WTC11 (cell line): ENCODE data around the gene LBX1. TPM values are rescaled to one million over a fixed set of nuclear protein-coding genes. Genes with fewer than 3 reads are reported as not detected.

Experiments used
- ATAC-seq: fragments of 200-7000 bp; cut with Tn5 transposase; 2 replicates; pipeline ENCODE4 v1.10.0; 2021; ENCODE audit warnings: mild to moderate bottlenecking, moderate library complexity
- CTCF ChIA-PET: fragments of 300-600 bp; sonication (Branson Sonifier 250); formaldehyde crosslinking; loops from one replicate; lab custom pipeline; 2021; ENCODE audit warnings: antibody characterized with exemption; lab: Charles Lee
- POLR2A ChIA-PET: fragments of 350-600 bp; sonication (Branson Sonifier 250); formaldehyde crosslinking; loops from one replicate; lab custom pipeline; 2021; ENCODE audit warnings: antibody characterized with exemption; lab: Charles Lee
- DNase-seq: peaks from one replicate; pipeline ENCODE4 v3.0.0; 2021; ENCODE audit warnings: low spot score
- H3K27ac Mint-ChIP-seq: 2 replicates; pipeline ENCODE4 v1.8.0; 2021; ENCODE audit warnings: mixed read lengths
- H3K27me3 Mint-ChIP-seq: 2 replicates; pipeline ENCODE4 v1.8.0; 2021; ENCODE audit warnings: low read depth, mild to moderate bottlenecking, moderate library complexity, mixed read lengths
- H3K36me3 Mint-ChIP-seq: 2 replicates; pipeline ENCODE4 v1.8.0; 2021; ENCODE audit warnings: mixed read lengths
- H3K4me1 Mint-ChIP-seq: 2 replicates; pipeline ENCODE4 v1.8.0; 2022; ENCODE audit warnings: mixed read lengths
- H3K4me3 Mint-ChIP-seq: 2 replicates; pipeline ENCODE4 v1.8.0; 2021; ENCODE audit warnings: mild to moderate bottlenecking, moderate library complexity, mixed read lengths
- H3K9me3 Mint-ChIP-seq: 2 replicates; pipeline ENCODE4 v1.8.0; 2021; ENCODE audit warnings: mixed read lengths
- ARID4B ChIP-seq: sonication (generic); formaldehyde crosslinking; IDR thresholded peaks from 2 replicates; pipeline ENCODE4 v1.8.0; 2023; ENCODE audit warnings: missing genetic modification reagents, mild to moderate bottlenecking, borderline replicate concordance
- E2F5 ChIP-seq: sonication (generic); formaldehyde crosslinking; IDR thresholded peaks from 2 replicates; pipeline ENCODE4 v1.8.1; 2022; ENCODE audit warnings: mild to moderate bottlenecking, moderate library complexity, missing genetic modification reagents
- EMX1 ChIP-seq: fragments of 250-450 bp; sonication (Bioruptor Pico); IDR thresholded peaks from 2 replicates; pipeline ENCODE4 v1.8.0; 2021; ENCODE audit warnings: mild to moderate bottlenecking
- ERG ChIP-seq: fragments of 250-450 bp; sonication (Bioruptor Pico); IDR thresholded peaks from 2 replicates; pipeline ENCODE4 v1.8.0; 2021; ENCODE audit warnings: mild to moderate bottlenecking
- ESRRA ChIP-seq: sonication (generic); formaldehyde crosslinking; IDR thresholded peaks from 2 replicates; pipeline ENCODE4 v1.8.1; 2022; ENCODE audit warnings: mild to moderate bottlenecking, missing genetic modification reagents, borderline replicate concordance
- FOXK1 ChIP-seq: sonication (generic); formaldehyde crosslinking; IDR thresholded peaks from 2 replicates; pipeline ENCODE4 v1.8.0; 2022; ENCODE audit warnings: mild to moderate bottlenecking, moderate library complexity, missing genetic modification reagents
- GABPB1 ChIP-seq: sonication (generic); formaldehyde crosslinking; IDR thresholded peaks from 2 replicates; pipeline ENCODE4 v1.8.1; 2023; ENCODE audit warnings: mild to moderate bottlenecking, missing genetic modification reagents
- GRHL2 ChIP-seq: fragments of 250-450 bp; sonication (Bioruptor Pico); IDR thresholded peaks from 2 replicates; pipeline ENCODE4 v1.8.0; 2022; ENCODE audit warnings: mild to moderate bottlenecking, moderate library complexity; ENCODE audit not compliant: insufficient replicate concordance, severe bottlenecking
- IRF2 ChIP-seq: sonication (generic); formaldehyde crosslinking; IDR thresholded peaks from 2 replicates; pipeline ENCODE4 v1.8.0; 2022; ENCODE audit warnings: low read depth, missing genetic modification reagents, borderline replicate concordance
- KAT7 ChIP-seq: sonication (generic); formaldehyde crosslinking; IDR thresholded peaks from 2 replicates; pipeline ENCODE4 v1.8.1; 2023; ENCODE audit warnings: missing genetic modification reagents, mild to moderate bottlenecking, borderline replicate concordance
- NR1H2 ChIP-seq: sonication (generic); formaldehyde crosslinking; IDR thresholded peaks from 2 replicates; pipeline ENCODE4 v1.9.0; 2021; ENCODE audit warnings: mild to moderate bottlenecking, moderate library complexity, missing genetic modification reagents
- PREB ChIP-seq: sonication (generic); formaldehyde crosslinking; IDR thresholded peaks from 2 replicates; pipeline ENCODE4 v1.8.1; 2022; ENCODE audit warnings: mild to moderate bottlenecking, missing genetic modification reagents, moderate library complexity, borderline replicate concordance
- PRRX2 ChIP-seq: fragments of 250-450 bp; sonication (Bioruptor Pico); IDR thresholded peaks from 2 replicates; pipeline ENCODE4 v1.8.0; 2021; ENCODE audit warnings: mild to moderate bottlenecking
- TEAD1 ChIP-seq: sonication (generic); formaldehyde crosslinking; IDR thresholded peaks from 2 replicates; pipeline ENCODE4 v1.8.0; 2022; ENCODE audit warnings: mild to moderate bottlenecking, missing genetic modification reagents
- TP53 ChIP-seq: sonication (generic); formaldehyde crosslinking; IDR thresholded peaks from 2 replicates; pipeline ENCODE4 v1.8.1; 2023; ENCODE audit warnings: mild to moderate bottlenecking, missing genetic modification reagents
- ZNF232 ChIP-seq: sonication (generic); formaldehyde crosslinking; IDR thresholded peaks from 2 replicates; pipeline ENCODE4 v1.8.0; 2022; ENCODE audit warnings: mild to moderate bottlenecking, missing genetic modification reagents
- ZNF263 ChIP-seq: sonication (generic); formaldehyde crosslinking; IDR thresholded peaks from 2 replicates; pipeline ENCODE4 v1.8.1; 2022; ENCODE audit warnings: low read depth, mild to moderate bottlenecking, moderate library complexity, missing genetic modification reagents
- ZNF512 ChIP-seq: sonication (generic); formaldehyde crosslinking; IDR thresholded peaks from 2 replicates; pipeline ENCODE4 v1.8.1; 2022; ENCODE audit warnings: missing genetic modification reagents, borderline replicate concordance
- total RNA-seq: library from RNA; stranded (reverse); gene quantifications from 3 replicates; pipeline ENCODE4 v1.2.3, GENCODE V29; 2021

The LBX1 gene
- total RNA-seq, 1 experiment from 2014 or later, result not detected

GRCh38 chr10:101246639-101247038 lies 17.4 kb upstream of the LBX1 start:
- ChIA-PET CTCF (interaction anchor here (1.1 kb wide), 1 partner anchor 8 kb away, joined by 4 read pairs; no protein-coding TSS in a partner anchor), POLR2A (no interaction called here)
- no peak for DNase-seq
- no peak for ATAC-seq
- no peak overlapping the region for H3K4me3 Mint-ChIP-seq
- peaks cover 45% of the 10 kb centered on the region for H3K27me3 Mint-ChIP-seq
- no peaks in the 10 kb centered on the region for H3K9me3 Mint-ChIP-seq
- no peaks in the 10 kb centered on the region for H3K36me3 Mint-ChIP-seq
- TF ChIP-seq TP53 (CRISPR knock-in tag) (no peak), TEAD1 (CRISPR knock-in tag) (no peak), PREB (no peak), ZNF512 (no peak), ARID4B (no peak), IRF2 (CRISPR knock-in tag) (no peak), PRRX2 (no peak), EMX1 (no peak)
- no peak overlapping the region for H3K27ac Mint-ChIP-seq
- no peaks in the 10 kb centered on the region for H3K4me1 Mint-ChIP-seq

- ChIA-PET POLR2A (no interaction called here), CTCF (interaction anchor here (0.6 to 1.8 kb wide), 10 partner anchors 17 to 1995 kb away, joined by 3 to 7 read pairs (median 3); no protein-coding TSS in a partner anchor)
- DNase-seq (no peak), ATAC-seq (no peak)
- Mint-ChIP-seq H3K36me3 (no peaks in the 10 kb centered on the region), H3K4me1 (no peaks in the 10 kb centered on the region), H3K4me3 (no peak overlapping the region), H3K27me3 (peaks cover 61% of the 10 kb centered on the region), H3K27ac (no peak overlapping the region), H3K9me3 (no peaks in the 10 kb centered on the region)
- TF ChIP-seq ERG (CRISPR knock-in tag) (no peak), E2F5 (no peak), ESRRA (CRISPR knock-in tag) (no peak), FOXK1 (no peak), GABPB1 (CRISPR knock-in tag) (no peak), GRHL2 (CRISPR knock-in tag) (no peak), ZNF232 (CRISPR knock-in tag) (no peak), KAT7 (CRISPR knock-in tag) (no peak), NR1H2 (CRISPR knock-in tag) (no peak), ZNF263 (CRISPR knock-in tag) (no peak)
Measured at GRCh38 chr10:101244321-101245050, 15.2 kb upstream of the LBX1 start.
